Heart left ventricle (tissue), 13 donors: ENCODE results near the gene CADM2.

ENCODE experiments used
- POLR2A ChIP-seq, 2 donors: fragments of 450-650 bp; IDR thresholded peaks; one replicate each; pipeline ENCODE4 v1.6.1; 2017; ENCODE audit warnings: antibody characterized with exemption in 2 of 2, mild to moderate bottlenecking in 2 of 2, moderate library complexity in 2 of 2
- TF ChIP-seq, protein P1 (sequence below), 12 donors: fragments of 200-600 bp; sonication (generic) in 4 of 12; IDR thresholded peaks; one replicate each; pipeline versions ENCODE4 v1.5.0 to v1.8.0; 2018 to 2022; ENCODE audit warnings: antibody characterized with exemption in 12 of 12, mild to moderate bottlenecking in 5 of 12
- donor health status: ischemic (EF 13 %, LVEDD 7.1; RV severe dilation, severe dysfunction).
- donor health status: DM: no; HTN: yes; CAD: no.
- donor health status: DM: no; HTN: no; CAD: no.
- donor health status: ischemic (EF 25% LVEDD 6.9; RV normal size, moderate dysfunction).
- donor health status: ischemic (EF 25% LVEDD 5.7; RV mildly dilated, moderate dysfunction).
- donor health status: ischemic (EF 35%, LVEDD 5.7; RV mildly dilated, moderate dysfunction).
- donor health status: nonischemic (EF 11% LVEDD 7.7; RV severe dilation, severe dysfunction).
- donor health status: DM: yes; HTN: yes; CAD: no.
- donor health status: PGD.
- donor health status: ischemic (EF 29% LVEDD 5.4; RV normal size, mild dysfunction).
- donor health status: nonischemic (EF 23%, LVEDD 6.1; RV moderate dilation, normal function).

DNA sequence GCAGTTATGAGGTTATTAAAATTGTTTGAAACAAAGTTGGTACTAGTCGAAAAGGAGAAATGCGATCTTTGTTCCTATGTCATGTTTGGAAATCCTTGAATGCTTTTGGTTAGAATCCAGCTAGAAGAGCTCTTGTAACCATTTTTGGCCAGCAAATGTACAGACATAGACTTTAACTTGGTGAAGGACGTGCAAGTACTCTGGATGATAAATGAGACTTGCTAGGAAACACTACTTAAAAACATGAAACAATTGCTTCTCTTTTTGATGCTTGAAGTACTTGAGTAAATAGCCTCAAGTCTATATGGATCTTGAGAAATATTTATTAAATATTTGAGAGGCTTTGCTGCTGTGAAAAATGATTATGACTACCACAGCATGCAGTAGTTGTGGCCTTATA lies 95.8 kb downstream of the CADM2 start:
- TF ChIP-seq, protein P1, sequence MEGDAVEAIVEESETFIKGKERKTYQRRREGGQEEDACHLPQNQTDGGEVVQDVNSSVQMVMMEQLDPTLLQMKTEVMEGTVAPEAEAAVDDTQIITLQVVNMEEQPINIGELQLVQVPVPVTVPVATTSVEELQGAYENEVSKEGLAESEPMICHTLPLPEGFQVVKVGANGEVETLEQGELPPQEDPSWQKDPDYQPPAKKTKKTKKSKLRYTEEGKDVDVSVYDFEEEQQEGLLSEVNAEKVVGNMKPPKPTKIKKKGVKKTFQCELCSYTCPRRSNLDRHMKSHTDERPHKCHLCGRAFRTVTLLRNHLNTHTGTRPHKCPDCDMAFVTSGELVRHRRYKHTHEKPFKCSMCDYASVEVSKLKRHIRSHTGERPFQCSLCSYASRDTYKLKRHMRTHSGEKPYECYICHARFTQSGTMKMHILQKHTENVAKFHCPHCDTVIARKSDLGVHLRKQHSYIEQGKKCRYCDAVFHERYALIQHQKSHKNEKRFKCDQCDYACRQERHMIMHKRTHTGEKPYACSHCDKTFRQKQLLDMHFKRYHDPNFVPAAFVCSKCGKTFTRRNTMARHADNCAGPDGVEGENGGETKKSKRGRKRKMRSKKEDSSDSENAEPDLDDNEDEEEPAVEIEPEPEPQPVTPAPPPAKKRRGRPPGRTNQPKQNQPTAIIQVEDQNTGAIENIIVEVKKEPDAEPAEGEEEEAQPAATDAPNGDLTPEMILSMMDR (IDR thresholded peaks at IDR 0.05) = no peak
- no peak for TF ChIP-seq POLR2A (IDR thresholded peaks at IDR 0.05)
